Measurements from ENCODE around the gene SFRP2.

GRCh38 chr4:153825691-153826090 is 36.8 kb upstream of the SFRP2 start:
- no peak for TF ChIP-seq EZH2 (IDR thresholded peaks at IDR 0.05; ENCODE audit: low read length, missing control alignments)
- TF ChIP-seq, protein P1, sequence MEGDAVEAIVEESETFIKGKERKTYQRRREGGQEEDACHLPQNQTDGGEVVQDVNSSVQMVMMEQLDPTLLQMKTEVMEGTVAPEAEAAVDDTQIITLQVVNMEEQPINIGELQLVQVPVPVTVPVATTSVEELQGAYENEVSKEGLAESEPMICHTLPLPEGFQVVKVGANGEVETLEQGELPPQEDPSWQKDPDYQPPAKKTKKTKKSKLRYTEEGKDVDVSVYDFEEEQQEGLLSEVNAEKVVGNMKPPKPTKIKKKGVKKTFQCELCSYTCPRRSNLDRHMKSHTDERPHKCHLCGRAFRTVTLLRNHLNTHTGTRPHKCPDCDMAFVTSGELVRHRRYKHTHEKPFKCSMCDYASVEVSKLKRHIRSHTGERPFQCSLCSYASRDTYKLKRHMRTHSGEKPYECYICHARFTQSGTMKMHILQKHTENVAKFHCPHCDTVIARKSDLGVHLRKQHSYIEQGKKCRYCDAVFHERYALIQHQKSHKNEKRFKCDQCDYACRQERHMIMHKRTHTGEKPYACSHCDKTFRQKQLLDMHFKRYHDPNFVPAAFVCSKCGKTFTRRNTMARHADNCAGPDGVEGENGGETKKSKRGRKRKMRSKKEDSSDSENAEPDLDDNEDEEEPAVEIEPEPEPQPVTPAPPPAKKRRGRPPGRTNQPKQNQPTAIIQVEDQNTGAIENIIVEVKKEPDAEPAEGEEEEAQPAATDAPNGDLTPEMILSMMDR (conservative IDR thresholded peaks at IDR 0.05 in 1 of 2, IDR thresholded peaks at IDR 0.05 in 1 of 2; ENCODE audit: low read depth in 1 of 2, low read length in 2 of 2), result no peak
